Neural progenitor cell (in vitro differentiated cells): ENCODE measurements around the gene UBR2. TPM values are rescaled to one million over a fixed set of nuclear protein-coding genes. Genes with fewer than 3 reads are reported as not detected.
A peak's percentile ranks its signal among the peaks of the same experiment; 100 is the strongest.

Experiments
- DNase-seq: peaks from one replicate; pipeline ENCODE4 v3.0.0-alpha.2; 2016; ENCODE audit warnings: low spot score
- H2AFZ ChIP-seq: fragments of 200-600 bp; sonication (generic); replicated peaks from 2 replicates; pipeline ENCODE4 v1.6.1; 2016; ENCODE audit warnings: antibody characterized with exemption
- H3F3A ChIP-seq: fragments of 200-600 bp; sonication (generic); 2 replicates; pipeline ENCODE4 v1.6.1; 2016; ENCODE audit warnings: antibody characterized with exemption, low read depth
- H3K27ac ChIP-seq: fragments of 200-600 bp; sonication (generic); 2 replicates; pipeline ENCODE4 v1.5.1; 2016; ENCODE audit warnings: mild to moderate bottlenecking
- H3K27me3 ChIP-seq: fragments of 200-600 bp; sonication (generic); 2 replicates; pipeline ENCODE4 v1.6.1; 2016; ENCODE audit warnings: mild to moderate bottlenecking, moderate library complexity
- H3K36me3 ChIP-seq: fragments of 200-600 bp; sonication (generic); 2 replicates; pipeline ENCODE4 v1.5.1; 2016
- H3K4me1 ChIP-seq: fragments of 200-600 bp; sonication (generic); 2 replicates; pipeline ENCODE4 v1.6.1; 2016; ENCODE audit warnings: mixed run types
- H3K4me2 ChIP-seq: fragments of 200-600 bp; sonication (generic); 2 replicates; pipeline ENCODE4 v1.6.1; 2016
- H3K4me3 ChIP-seq: fragments of 200-600 bp; sonication (generic); 2 replicates; pipeline ENCODE4 v1.5.1; 2016
- H3K79me2 ChIP-seq: fragments of 200-600 bp; sonication (generic); 2 replicates; pipeline ENCODE4 v1.6.1; 2016; ENCODE audit warnings: low read depth
- H3K9ac ChIP-seq: fragments of 200-600 bp; sonication (generic); 2 replicates; pipeline ENCODE4 v1.6.1; 2016
- H3K9me3 ChIP-seq: fragments of 200-600 bp; sonication (generic); 2 replicates; pipeline ENCODE4 v1.5.1; 2016; ENCODE audit warnings: low read depth
- H4K20me1 ChIP-seq: fragments of 200-600 bp; sonication (generic); 2 replicates; pipeline ENCODE4 v1.6.1; 2016; ENCODE audit warnings: low read depth
- H3K27ac Mint-ChIP-seq: 3 replicates; pipeline ENCODE4 v1.8.0; 2021; ENCODE audit warnings: mixed read lengths
- H3K27me3 Mint-ChIP-seq: 2 replicates; pipeline ENCODE4 v1.8.0; 2022; ENCODE audit warnings: low read depth, mild to moderate bottlenecking, inconsistent platforms, moderate library complexity, mixed read lengths; ENCODE audit not compliant: insufficient read depth
- H3K36me3 Mint-ChIP-seq: 3 replicates; pipeline ENCODE4 v1.8.0; 2021; ENCODE audit warnings: mixed read lengths
- H3K4me1 Mint-ChIP-seq: 3 replicates; pipeline ENCODE4 v1.8.0; 2021; ENCODE audit warnings: mixed read lengths
- H3K4me3 Mint-ChIP-seq: 3 replicates; pipeline ENCODE4 v1.8.0; 2021; ENCODE audit warnings: mild to moderate bottlenecking, moderate library complexity, mixed read lengths
- H3K9me3 Mint-ChIP-seq: 3 replicates; pipeline ENCODE4 v1.8.0; 2020; ENCODE audit warnings: mixed read lengths
- CTCF ChIP-seq: fragments of 200-600 bp; sonication (generic); IDR thresholded peaks from 2 replicates; pipeline ENCODE4 v1.5.1; 2017; ENCODE audit warnings: antibody characterized with exemption, mild to moderate bottlenecking
- EZH2 ChIP-seq: fragments of 200-600 bp; sonication (generic); IDR thresholded peaks from 2 replicates; pipeline ENCODE4 v1.6.1; 2017; ENCODE audit warnings: antibody characterized with exemption, mild to moderate bottlenecking, moderate library complexity
- EZH2phosphoT487 ChIP-seq: fragments of 200-600 bp; sonication (generic); IDR thresholded peaks from 2 replicates; pipeline ENCODE4 v1.6.1; 2017; ENCODE audit warnings: antibody characterized with exemption
- total RNA-seq: library from RNA; depleted of rRNA; stranded (reverse); fragments of >200 nt; gene quantifications from 2 replicates; pipeline ENCODE4 v1.2.3, GENCODE V29; 2015; ENCODE audit warnings: low replicate concordance

Gene UBR2
- total RNA-seq = 24.4 and 34.7 TPM in 2 replicates

GRCh38 chr6:42563697-42564505 lies at the start of gene UBR2:
Gene UBR2 (plus strand): TSS chr6:42564029. CDS start chr6:42564320, 291 bp downstream.
- Mint-ChIP-seq H3K36me3 (peaks cover 16% of the 10 kb centered on the region), H3K27ac (peak within 1 kb of the TSS; percentile 94), H3K4me1 (peaks cover 11% of the 10 kb centered on the region), H3K9me3 (no peaks in the 10 kb centered on the region), H3K4me3 (peak within 1 kb of the TSS; percentile 97), H3K27me3 (no peaks in the 10 kb centered on the region)
- no peaks in the 10 kb centered on the region for H3K4me1 ChIP-seq
- peaks cover 4% of the 10 kb centered on the region for H4K20me1 ChIP-seq
- no peaks in the 10 kb centered on the region for H3K27me3 ChIP-seq
- H3K4me3 ChIP-seq = peak within 1 kb of the TSS; percentile 87
- H2AFZ ChIP-seq = peak within 1 kb of the TSS; percentile 84
- peaks cover 9% of the 10 kb centered on the region for H3F3A ChIP-seq
- TF ChIP-seq EZH2 (no peak), CTCF (peak; percentile 81)
- peak within 1 kb of the TSS; percentile 58 for H3K27ac ChIP-seq
- peak within 1 kb of the TSS; percentile 92 for H3K4me2 ChIP-seq
- H3K79me2 ChIP-seq = peaks cover 47% of the 10 kb centered on the region
- peak; percentile 99 for DNase-seq
- no peaks in the 10 kb centered on the region for H3K36me3 ChIP-seq
- H3K9ac ChIP-seq = peak within 1 kb of the TSS; percentile 69
- no peaks in the 10 kb centered on the region for H3K9me3 ChIP-seq

GRCh38 chr6:42514745-42515144 lies 49.1 kb upstream of the UBR2 start:
- Histone ChIP-seq H3K4me3 (no peak overlapping the region), H3K9me3 (no peaks in the 10 kb centered on the region), H3K27me3 (no peaks in the 10 kb centered on the region), H3K36me3 (no peaks in the 10 kb centered on the region), H4K20me1 (no peaks in the 10 kb centered on the region), H3K4me1 (peaks cover 4% of the 10 kb centered on the region), H3K9ac (no peak overlapping the region), H2AFZ (no peak overlapping the region), H3K79me2 (no peaks in the 10 kb centered on the region), H3K27ac (no peak overlapping the region), H3F3A (no peaks in the 10 kb centered on the region), H3K4me2 (no peak overlapping the region)
- Mint-ChIP-seq H3K27me3 (peaks cover 2% of the 10 kb centered on the region), H3K4me1 (no peaks in the 10 kb centered on the region), H3K27ac (no peak overlapping the region), H3K4me3 (no peak overlapping the region), H3K9me3 (no peaks in the 10 kb centered on the region), H3K36me3 (no peaks in the 10 kb centered on the region)
- DNase-seq = no peak
- TF ChIP-seq EZH2phosphoT487 (no peak), EZH2 (no peak), CTCF (no peak)

- Histone ChIP-seq H3K79me2 (no peaks in the 10 kb centered on the region), H3K36me3 (no peaks in the 10 kb centered on the region), H3K9ac (no peak overlapping the region), H3K4me1 (peaks cover 4% of the 10 kb centered on the region), H3K4me3 (no peak overlapping the region), H3F3A (peaks cover 4% of the 10 kb centered on the region), H2AFZ (no peak overlapping the region), H3K27me3 (no peaks in the 10 kb centered on the region), H4K20me1 (no peaks in the 10 kb centered on the region), H3K27ac (no peak overlapping the region), H3K9me3 (no peaks in the 10 kb centered on the region), H3K4me2 (no peak overlapping the region)
- Mint-ChIP-seq H3K27me3 (peaks cover 3% of the 10 kb centered on the region), H3K36me3 (no peaks in the 10 kb centered on the region), H3K27ac (no peak overlapping the region), H3K4me1 (no peaks in the 10 kb centered on the region), H3K4me3 (no peak overlapping the region), H3K9me3 (no peaks in the 10 kb centered on the region)
- no peak for DNase-seq
- TF ChIP-seq EZH2phosphoT487 (no peak), CTCF (no peak), EZH2 (no peak)
Observed at GRCh38 chr6:42519779-42520178, 44.0 kb upstream of the UBR2 start.
